Measurements from ENCODE around the gene BPIFB6. TPM values are rescaled to one million over a fixed set of nuclear protein-coding genes. Genes with fewer than 3 reads are reported as not detected.

Gene BPIFB6
- total RNA-seq, 1 experiment from 2014 or later = not detected

- Histone ChIP-seq H3K36me3 (ENCODE audit: control insufficient read depth, insufficient read depth, low read length) (no peaks in the 10 kb centered on the region), H3K4me3 (ENCODE audit: low read depth in 2 of 2, low read length in 2 of 2) (no peak overlapping the region), H3K9me3 (ENCODE audit: control insufficient read depth, insufficient read depth, low read depth, low read length) (no peaks in the 10 kb centered on the region), H3K27ac (ENCODE audit: low read length) (no peak overlapping the region), H3K4me1 (ENCODE audit: control insufficient read depth, insufficient read depth, low read length) (no peaks in the 10 kb centered on the region), H3K27me3 (ENCODE audit: control insufficient read depth, insufficient read depth, low read length) (no peaks in the 10 kb centered on the region)
- ATAC-seq = no peak
- CTCF ChIA-PET = no interaction called here
- intact Hi-C loops (cut with micrococcal nuclease; ENCODE audit: unreplicated experiment) (no loop called here), in situ Hi-C loops (cut with HindIII; ENCODE audit: low pct_unique_long_range_greater_than_20kb, low sequenced_read_pairs) (no loop called here)
- no TSS peak for BruUV-seq (replicated peaks)
- no peak for DNase-seq (ENCODE audit: low read depth, low spot score)
- POLR2A ChIA-PET = no interaction called here
- TF ChIP-seq POLR2AphosphoS5 (IDR thresholded peaks at IDR 0.05; ENCODE audit: low read depth, low read length) (no peak), TCF7L2 (IDR thresholded peaks at IDR 0.05; ENCODE audit: low read depth, low read length) (no peak), SIN3A (IDR thresholded peaks at IDR 0.05; ENCODE audit: borderline replicate concordance, insufficient read depth, low read depth, low read length) (no peak), CTCF (IDR thresholded peaks at IDR 0.05) (no peak), REST (IDR thresholded peaks at IDR 0.05; ENCODE audit: insufficient read depth in 1 of 2, low read depth in 2 of 2, low read length in 1 of 2) (no peak)
Measured at GRCh38 chr20:33093074-33093473, 61.6 kb downstream of the BPIFB6 start.

GRCh38 chr20:33093582-33093981 lies 62.1 kb downstream of the BPIFB6 start:
- Histone ChIP-seq H3K27ac (ENCODE audit: low read length) (no peak overlapping the region), H3K27me3 (ENCODE audit: control insufficient read depth, insufficient read depth, low read length) (no peaks in the 10 kb centered on the region), H3K36me3 (ENCODE audit: control insufficient read depth, insufficient read depth, low read length) (no peaks in the 10 kb centered on the region), H3K9me3 (ENCODE audit: control insufficient read depth, insufficient read depth, low read depth, low read length) (no peaks in the 10 kb centered on the region), H3K4me3 (ENCODE audit: low read depth in 2 of 2, low read length in 2 of 2) (no peak overlapping the region), H3K4me1 (ENCODE audit: control insufficient read depth, insufficient read depth, low read length) (no peaks in the 10 kb centered on the region)
- ChIA-PET POLR2A (no interaction called here), CTCF (interaction anchor here (0.6 kb wide), 1 partner anchor 52 kb away, joined by 3 read pairs; no protein-coding TSS in a partner anchor)
- in situ Hi-C loops (cut with HindIII; ENCODE audit: low pct_unique_long_range_greater_than_20kb, low sequenced_read_pairs) (no loop called here), intact Hi-C loops (cut with micrococcal nuclease; ENCODE audit: unreplicated experiment) (no loop called here)
- TF ChIP-seq SIN3A (IDR thresholded peaks at IDR 0.05; ENCODE audit: borderline replicate concordance, insufficient read depth, low read depth, low read length) = no peak
- no peak for TF ChIP-seq REST (IDR thresholded peaks at IDR 0.05; ENCODE audit: insufficient read depth in 1 of 2, low read depth in 2 of 2, low read length in 1 of 2)
- TF ChIP-seq POLR2AphosphoS5 (IDR thresholded peaks at IDR 0.05; ENCODE audit: low read depth, low read length) = no peak
- TF ChIP-seq CTCF (IDR thresholded peaks at IDR 0.05) = no peak
- no peak for TF ChIP-seq TCF7L2 (IDR thresholded peaks at IDR 0.05; ENCODE audit: low read depth, low read length)
- no peak for DNase-seq (ENCODE audit: low read depth, low spot score)
- no TSS peak for BruUV-seq (replicated peaks)
- no peak for ATAC-seq

Other genes starting within 250 kb of the BPIFB6 start
- gene MAPRE1, start 211.7 kb upstream of the BPIFB6 start, total RNA-seq (2021; ENCODE audit: unreplicated experiment) = 160 TPM
- 1.1 TPM for gene EFCAB8, start 172.7 kb upstream of the BPIFB6 start, total RNA-seq (2021; ENCODE audit: unreplicated experiment)
- gene SUN5, start 27.2 kb upstream of the BPIFB6 start, total RNA-seq (2021; ENCODE audit: unreplicated experiment) = not detected
- gene BPIFB2, start 23.9 kb upstream of the BPIFB6 start, total RNA-seq (2021; ENCODE audit: unreplicated experiment) = not detected
- not detected for gene BPIFB3, start 22.3 kb downstream of the BPIFB6 start, total RNA-seq (2021; ENCODE audit: unreplicated experiment)
- gene BPIFB4, start 48.0 kb downstream of the BPIFB6 start, total RNA-seq (2021; ENCODE audit: unreplicated experiment) = not detected
- gene BPIFA2, start 136.5 kb downstream of the BPIFB6 start, total RNA-seq (2021; ENCODE audit: unreplicated experiment) = not detected
- gene BPIFA3, start 185.7 kb downstream of the BPIFB6 start, total RNA-seq (2021; ENCODE audit: unreplicated experiment) = not detected
- not detected for gene BPIFA1, start 204.3 kb downstream of the BPIFB6 start, total RNA-seq (2021; ENCODE audit: unreplicated experiment)

Measured in Panc1 (cell line).